GM23338 (cell line): Measurements from ENCODE around the gene TPCN2. TPM values are rescaled to one million over a fixed set of nuclear protein-coding genes. Genes with fewer than 3 reads are reported as not detected.

Experiments
- ATAC-seq: fragments of 200-7000 bp; cut with Tn5 transposase; 3 replicates; pipeline ENCODE4 v1.9.1; 2020
- DNase-seq: peaks from one replicate; pipeline ENCODE4 v3.0.0-alpha.2; 2015; ENCODE audit warnings: low spot score
- H2AFZ ChIP-seq: fragments of 200-600 bp; sonication (generic); 2 replicates; pipeline ENCODE4 v1.8.0; 2016; ENCODE audit warnings: antibody characterized with exemption, mild to moderate bottlenecking, moderate library complexity
- H3F3A ChIP-seq: fragments of 200-600 bp; sonication (generic); replicated peaks from 2 replicates; pipeline ENCODE4 v1.8.0; 2017; ENCODE audit warnings: antibody characterized with exemption, mixed run types, low read depth
- H3K27ac ChIP-seq: fragments of 200-600 bp; sonication (generic); 2 replicates; pipeline ENCODE4 v1.6.1; 2016; ENCODE audit warnings: low read depth
- H3K27me3 ChIP-seq: fragments of 200-600 bp; sonication (generic); 2 replicates; pipeline ENCODE4 v1.8.0; 2016; ENCODE audit warnings: mild to moderate bottlenecking, mixed run types, moderate library complexity; ENCODE audit not compliant: insufficient read depth
- H3K36me3 ChIP-seq: fragments of 200-600 bp; sonication (generic); 2 replicates; pipeline ENCODE4 v1.8.0; 2016; ENCODE audit warnings: mild to moderate bottlenecking; ENCODE audit not compliant: insufficient read depth
- H3K4me1 ChIP-seq: fragments of 200-600 bp; sonication (generic); 2 replicates; pipeline ENCODE4 v1.8.0; 2016; ENCODE audit warnings: mild to moderate bottlenecking, moderate library complexity; ENCODE audit not compliant: insufficient read depth
- H3K4me2 ChIP-seq: fragments of 200-600 bp; sonication (generic); 2 replicates; pipeline ENCODE4 v1.7.1; 2017; ENCODE audit warnings: mixed run types
- H3K4me3 ChIP-seq: fragments of 200-600 bp; sonication (generic); 2 replicates; pipeline ENCODE4 v1.6.1; 2016; ENCODE audit warnings: mixed run types
- H3K79me2 ChIP-seq: fragments of 200-600 bp; sonication (generic); replicated peaks from 2 replicates; pipeline ENCODE4 v1.8.0; 2017; ENCODE audit warnings: mild to moderate bottlenecking; ENCODE audit not compliant: insufficient read depth
- H3K9me2 ChIP-seq: fragments of 200-600 bp; sonication (generic); 2 replicates; pipeline ENCODE4 v1.8.0; 2017; ENCODE audit not compliant: insufficient read depth
- H4K20me1 ChIP-seq: fragments of 200-600 bp; sonication (generic); replicated peaks from 2 replicates; pipeline ENCODE4 v1.8.0; 2017; ENCODE audit warnings: mild to moderate bottlenecking; ENCODE audit not compliant: insufficient read depth
- H3K27ac Mint-ChIP-seq: 2 replicates; pipeline ENCODE4 v1.8.0; 2020; ENCODE audit warnings: inconsistent platforms, mild to moderate bottlenecking, moderate library complexity, mixed read lengths
- H3K27me3 Mint-ChIP-seq: 3 replicates; pipeline ENCODE4 v1.8.0; 2022; ENCODE audit warnings: low read depth, mild to moderate bottlenecking, moderate library complexity, mixed read lengths, inconsistent platforms; ENCODE audit not compliant: insufficient read depth, poor library complexity
- H3K36me3 Mint-ChIP-seq: 3 replicates; pipeline ENCODE4 v1.8.0; 2021; ENCODE audit warnings: low read depth, mild to moderate bottlenecking, inconsistent platforms, moderate library complexity, mixed read lengths
- H3K4me1 Mint-ChIP-seq: 3 replicates; pipeline ENCODE4 v1.8.0; 2020; ENCODE audit warnings: mild to moderate bottlenecking, inconsistent platforms, mixed read lengths
- H3K4me3 Mint-ChIP-seq: 3 replicates; pipeline ENCODE4 v1.8.0; 2021; ENCODE audit warnings: moderate library complexity, mild to moderate bottlenecking, inconsistent platforms, mixed read lengths
- H3K9me3 Mint-ChIP-seq: 3 replicates; pipeline ENCODE4 v1.8.0; 2020; ENCODE audit warnings: moderate library complexity, mild to moderate bottlenecking, inconsistent platforms, mixed read lengths
- CREB1 ChIP-seq: fragments of 250-450 bp; sonication (Bioruptor Pico); IDR thresholded peaks from 2 replicates; pipeline ENCODE4 v1.5.0; 2020; ENCODE audit warnings: low read depth, mild to moderate bottlenecking, moderate library complexity
- EZH2 ChIP-seq: fragments of 200-600 bp; sonication (generic); IDR thresholded peaks from one replicate; pipeline ENCODE4 v1.8.0; 2017; ENCODE audit warnings: antibody characterized with exemption, mild to moderate bottlenecking, low read depth; ENCODE audit not compliant: unreplicated experiment
- EZH2phosphoT487 ChIP-seq: fragments of 200-600 bp; sonication (generic); IDR thresholded peaks from one replicate; pipeline ENCODE4 v1.8.1; 2018; ENCODE audit warnings: antibody characterized with exemption; ENCODE audit not compliant: unreplicated experiment
- JUNB ChIP-seq: IDR thresholded peaks from one replicate; pipeline ENCODE4 v1.6.1; 2016; ENCODE audit warnings: antibody characterized with exemption; ENCODE audit not compliant: unreplicated experiment
- NANOG ChIP-seq: IDR thresholded peaks from 2 replicates; pipeline ENCODE4 v1.6.1; 2016; ENCODE audit warnings: antibody characterized with exemption, borderline replicate concordance
- POLR2AphosphoS5 ChIP-seq: IDR thresholded peaks from 2 replicates; pipeline ENCODE4 v1.6.1; 2016; ENCODE audit warnings: antibody characterized with exemption, low read depth
- STAT1 ChIP-seq: IDR thresholded peaks from one replicate; pipeline ENCODE4 v1.6.1; 2016; ENCODE audit warnings: antibody characterized with exemption; ENCODE audit not compliant: unreplicated experiment
- ZNF114 ChIP-seq: fragments of 250-450 bp; sonication (Bioruptor Pico); IDR thresholded peaks from 2 replicates; pipeline ENCODE4 v1.5.0; 2020; ENCODE audit warnings: mild to moderate bottlenecking, moderate library complexity
- ZNF331 ChIP-seq: fragments of 250-450 bp; sonication (Bioruptor Pico); IDR thresholded peaks from 2 replicates; pipeline ENCODE4 v1.5.0; 2020; ENCODE audit warnings: low read depth, mild to moderate bottlenecking, moderate library complexity
- polyA plus RNA-seq: library from polyadenylated mRNA; unstranded; fragments of >200 nt; fragmentation: Nextera tagmentation; extraction: Ambion mirVana; gene quantifications from 2 replicates; pipeline ENCODE4 v1.2.1, GENCODE V29; 2016
- total RNA-seq: library from RNA; depleted of rRNA; stranded (reverse); fragments of >200 nt; shearing (Covaris generic); gene quantifications from 2 replicates; pipeline ENCODE4 v1.2.3, GENCODE V29; 2014
- TF ChIP-seq, protein P1 (sequence below), 2 experiments: fragments of 200-600 bp in 1 of 2; sonication (generic) in 1 of 2; conservative IDR thresholded peaks; 2 replicates each; pipeline versions ENCODE4 v1.5.1 to v1.6.1; 2016 to 2017; ENCODE audit warnings: antibody characterized with exemption in 2 of 2, low read depth in 2 of 2, mild to moderate bottlenecking in 2 of 2, moderate library complexity in 1 of 2
- TF ChIP-seq, protein P2 (sequence below): fragments of 250-450 bp; sonication (Bioruptor Pico); IDR thresholded peaks from 2 replicates; pipeline ENCODE4 v1.5.0; 2020; ENCODE audit warnings: mild to moderate bottlenecking, moderate library complexity
- TF ChIP-seq, protein P3 (sequence below): IDR thresholded peaks from one replicate; pipeline ENCODE4 v1.6.1; 2018; ENCODE audit warnings: antibody characterized with exemption; ENCODE audit not compliant: unreplicated experiment
- TF ChIP-seq, protein P4 (sequence below): IDR thresholded peaks from 2 replicates; pipeline ENCODE4 v1.6.1; 2016; ENCODE audit warnings: antibody characterized with exemption

TPCN2 gene
- total and polyA plus RNA-seq, 2 experiments from 2014 or later: 5.8 to 14.7 TPM

DNA sequence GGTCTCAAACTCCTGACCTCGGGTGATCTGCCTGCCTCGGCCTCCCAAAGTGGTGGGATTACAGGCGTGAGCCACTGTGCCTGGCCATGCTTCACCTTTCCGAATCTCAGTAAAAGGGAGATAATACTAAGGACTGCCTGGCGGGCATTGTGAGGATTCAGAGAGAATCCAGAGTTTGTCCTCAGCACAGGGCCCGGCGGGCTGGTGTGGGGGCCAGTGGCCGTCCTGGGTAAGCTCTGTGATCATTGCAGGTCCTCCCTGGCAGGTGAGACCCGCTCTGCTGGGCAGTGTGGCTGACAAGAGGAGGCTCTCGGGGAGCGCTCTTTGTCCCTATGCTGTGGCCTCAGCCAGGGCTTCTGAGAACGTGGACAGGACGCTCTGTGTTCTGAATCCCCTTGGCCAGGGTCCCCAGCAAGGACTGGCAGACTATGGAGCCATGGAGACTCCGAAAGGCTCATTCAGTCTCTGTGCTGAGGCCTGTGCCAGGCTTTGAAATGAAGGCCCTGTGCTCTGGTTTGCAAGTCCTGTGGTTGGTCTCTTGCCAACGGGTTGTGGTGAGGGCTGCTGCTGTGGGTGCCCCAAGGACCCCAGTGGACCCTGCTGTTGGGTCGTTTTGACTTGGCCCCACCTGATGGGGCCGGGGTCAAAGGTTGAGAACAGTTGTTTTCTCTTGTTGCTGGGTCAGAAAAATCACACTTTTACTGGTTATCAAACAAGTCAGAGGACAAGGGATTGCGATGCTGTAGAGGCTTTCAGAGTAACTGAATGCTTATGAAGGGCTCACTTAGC, 2.1 kb downstream of the TPCN2 start:
- Histone ChIP-seq H3K4me2 (no peak overlapping the region), H2AFZ (no peak overlapping the region), H3K79me2 (peaks cover 48% of the 10 kb centered on the region), H3K9me2 (no peaks in the 10 kb centered on the region), H3K27ac (no peak overlapping the region), H3K36me3 (no peaks in the 10 kb centered on the region), H4K20me1 (no peaks in the 10 kb centered on the region; the same call in 1 of the 2 replicates), H3K4me1 (peaks cover 13% of the 10 kb centered on the region; the same call in 1 of the 2 replicates), H3K4me3 (no peak overlapping the region), H3F3A (0 out of 2 replicates have a peak, but pooled peaks cover 2% of the 10 kb centered on the region), H3K27me3 (no peaks in the 10 kb centered on the region)
- Mint-ChIP-seq H3K27me3 (peaks cover 3% of the 10 kb centered on the region), H3K9me3 (no peaks in the 10 kb centered on the region), H3K36me3 (no peaks in the 10 kb centered on the region; the same call in 2 of the 3 replicates), H3K27ac (no peak overlapping the region), H3K4me3 (no peak overlapping the region), H3K4me1 (peaks cover 22% of the 10 kb centered on the region)
- TF ChIP-seq CREB1 (CRISPR knock-in tag) (no peak), STAT1 (no peak), EZH2phosphoT487 (no peak), JUNB (no peak), POLR2AphosphoS5 (no peak), ZNF331 (no peak), ZNF114 (CRISPR knock-in tag) (no peak), EZH2 (no peak), NANOG (no peak)
- TF ChIP-seq, protein P1, sequence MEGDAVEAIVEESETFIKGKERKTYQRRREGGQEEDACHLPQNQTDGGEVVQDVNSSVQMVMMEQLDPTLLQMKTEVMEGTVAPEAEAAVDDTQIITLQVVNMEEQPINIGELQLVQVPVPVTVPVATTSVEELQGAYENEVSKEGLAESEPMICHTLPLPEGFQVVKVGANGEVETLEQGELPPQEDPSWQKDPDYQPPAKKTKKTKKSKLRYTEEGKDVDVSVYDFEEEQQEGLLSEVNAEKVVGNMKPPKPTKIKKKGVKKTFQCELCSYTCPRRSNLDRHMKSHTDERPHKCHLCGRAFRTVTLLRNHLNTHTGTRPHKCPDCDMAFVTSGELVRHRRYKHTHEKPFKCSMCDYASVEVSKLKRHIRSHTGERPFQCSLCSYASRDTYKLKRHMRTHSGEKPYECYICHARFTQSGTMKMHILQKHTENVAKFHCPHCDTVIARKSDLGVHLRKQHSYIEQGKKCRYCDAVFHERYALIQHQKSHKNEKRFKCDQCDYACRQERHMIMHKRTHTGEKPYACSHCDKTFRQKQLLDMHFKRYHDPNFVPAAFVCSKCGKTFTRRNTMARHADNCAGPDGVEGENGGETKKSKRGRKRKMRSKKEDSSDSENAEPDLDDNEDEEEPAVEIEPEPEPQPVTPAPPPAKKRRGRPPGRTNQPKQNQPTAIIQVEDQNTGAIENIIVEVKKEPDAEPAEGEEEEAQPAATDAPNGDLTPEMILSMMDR (conservative IDR thresholded peaks at IDR 0.05; ENCODE audit: low read depth in 2 of 2): no peak
- TF ChIP-seq, protein P2, sequence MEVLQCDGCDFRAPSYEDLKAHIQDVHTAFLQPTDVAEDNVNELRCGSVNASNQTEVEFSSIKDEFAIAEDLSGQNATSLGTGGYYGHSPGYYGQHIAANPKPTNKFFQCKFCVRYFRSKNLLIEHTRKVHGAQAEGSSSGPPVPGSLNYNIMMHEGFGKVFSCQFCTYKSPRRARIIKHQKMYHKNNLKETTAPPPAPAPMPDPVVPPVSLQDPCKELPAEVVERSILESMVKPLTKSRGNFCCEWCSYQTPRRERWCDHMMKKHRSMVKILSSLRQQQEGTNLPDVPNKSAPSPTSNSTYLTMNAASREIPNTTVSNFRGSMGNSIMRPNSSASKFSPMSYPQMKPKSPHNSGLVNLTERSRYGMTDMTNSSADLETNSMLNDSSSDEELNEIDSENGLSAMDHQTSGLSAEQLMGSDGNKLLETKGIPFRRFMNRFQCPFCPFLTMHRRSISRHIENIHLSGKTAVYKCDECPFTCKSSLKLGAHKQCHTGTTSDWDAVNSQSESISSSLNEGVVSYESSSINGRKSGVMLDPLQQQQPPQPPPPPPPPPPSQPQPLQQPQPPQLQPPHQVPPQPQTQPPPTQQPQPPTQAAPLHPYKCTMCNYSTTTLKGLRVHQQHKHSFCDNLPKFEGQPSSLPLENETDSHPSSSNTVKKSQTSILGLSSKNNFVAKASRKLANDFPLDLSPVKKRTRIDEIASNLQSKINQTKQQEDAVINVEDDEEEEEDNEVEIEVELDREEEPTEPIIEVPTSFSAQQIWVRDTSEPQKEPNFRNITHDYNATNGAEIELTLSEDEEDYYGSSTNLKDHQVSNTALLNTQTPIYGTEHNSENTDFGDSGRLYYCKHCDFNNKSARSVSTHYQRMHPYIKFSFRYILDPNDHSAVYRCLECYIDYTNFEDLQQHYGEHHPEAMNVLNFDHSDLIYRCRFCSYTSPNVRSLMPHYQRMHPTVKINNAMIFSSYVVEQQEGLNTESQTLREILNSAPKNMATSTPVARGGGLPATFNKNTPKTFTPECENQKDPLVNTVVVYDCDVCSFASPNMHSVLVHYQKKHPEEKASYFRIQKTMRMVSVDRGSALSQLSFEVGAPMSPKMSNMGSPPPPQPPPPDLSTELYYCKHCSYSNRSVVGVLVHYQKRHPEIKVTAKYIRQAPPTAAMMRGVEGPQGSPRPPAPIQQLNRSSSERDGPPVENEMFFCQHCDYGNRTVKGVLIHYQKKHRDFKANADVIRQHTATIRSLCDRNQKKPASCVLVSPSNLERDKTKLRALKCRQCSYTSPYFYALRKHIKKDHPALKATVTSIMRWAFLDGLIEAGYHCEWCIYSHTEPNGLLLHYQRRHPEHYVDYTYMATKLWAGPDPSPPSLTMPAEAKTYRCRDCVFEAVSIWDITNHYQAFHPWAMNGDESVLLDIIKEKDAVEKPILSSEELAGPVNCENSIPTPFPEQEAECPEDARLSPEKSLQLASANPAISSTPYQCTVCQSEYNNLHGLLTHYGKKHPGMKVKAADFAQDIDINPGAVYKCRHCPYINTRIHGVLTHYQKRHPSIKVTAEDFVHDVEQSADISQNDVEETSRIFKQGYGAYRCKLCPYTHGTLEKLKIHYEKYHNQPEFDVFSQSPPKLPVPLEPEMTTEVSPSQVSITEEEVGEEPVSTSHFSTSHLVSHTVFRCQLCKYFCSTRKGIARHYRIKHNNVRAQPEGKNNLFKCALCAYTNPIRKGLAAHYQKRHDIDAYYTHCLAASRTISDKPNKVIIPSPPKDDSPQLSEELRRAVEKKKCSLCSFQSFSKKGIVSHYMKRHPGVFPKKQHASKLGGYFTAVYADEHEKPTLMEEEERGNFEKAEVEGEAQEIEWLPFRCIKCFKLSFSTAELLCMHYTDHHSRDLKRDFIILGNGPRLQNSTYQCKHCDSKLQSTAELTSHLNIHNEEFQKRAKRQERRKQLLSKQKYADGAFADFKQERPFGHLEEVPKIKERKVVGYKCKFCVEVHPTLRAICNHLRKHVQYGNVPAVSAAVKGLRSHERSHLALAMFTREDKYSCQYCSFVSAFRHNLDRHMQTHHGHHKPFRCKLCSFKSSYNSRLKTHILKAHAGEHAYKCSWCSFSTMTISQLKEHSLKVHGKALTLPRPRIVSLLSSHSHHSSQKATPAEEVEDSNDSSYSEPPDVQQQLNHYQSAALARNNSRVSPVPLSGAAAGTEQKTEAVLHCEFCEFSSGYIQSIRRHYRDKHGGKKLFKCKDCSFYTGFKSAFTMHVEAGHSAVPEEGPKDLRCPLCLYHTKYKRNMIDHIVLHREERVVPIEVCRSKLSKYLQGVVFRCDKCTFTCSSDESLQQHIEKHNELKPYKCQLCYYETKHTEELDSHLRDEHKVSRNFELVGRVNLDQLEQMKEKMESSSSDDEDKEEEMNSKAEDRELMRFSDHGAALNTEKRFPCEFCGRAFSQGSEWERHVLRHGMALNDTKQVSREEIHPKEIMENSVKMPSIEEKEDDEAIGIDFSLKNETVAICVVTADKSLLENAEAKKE (CRISPR knock-in tag): no peak
- TF ChIP-seq, protein P3, sequence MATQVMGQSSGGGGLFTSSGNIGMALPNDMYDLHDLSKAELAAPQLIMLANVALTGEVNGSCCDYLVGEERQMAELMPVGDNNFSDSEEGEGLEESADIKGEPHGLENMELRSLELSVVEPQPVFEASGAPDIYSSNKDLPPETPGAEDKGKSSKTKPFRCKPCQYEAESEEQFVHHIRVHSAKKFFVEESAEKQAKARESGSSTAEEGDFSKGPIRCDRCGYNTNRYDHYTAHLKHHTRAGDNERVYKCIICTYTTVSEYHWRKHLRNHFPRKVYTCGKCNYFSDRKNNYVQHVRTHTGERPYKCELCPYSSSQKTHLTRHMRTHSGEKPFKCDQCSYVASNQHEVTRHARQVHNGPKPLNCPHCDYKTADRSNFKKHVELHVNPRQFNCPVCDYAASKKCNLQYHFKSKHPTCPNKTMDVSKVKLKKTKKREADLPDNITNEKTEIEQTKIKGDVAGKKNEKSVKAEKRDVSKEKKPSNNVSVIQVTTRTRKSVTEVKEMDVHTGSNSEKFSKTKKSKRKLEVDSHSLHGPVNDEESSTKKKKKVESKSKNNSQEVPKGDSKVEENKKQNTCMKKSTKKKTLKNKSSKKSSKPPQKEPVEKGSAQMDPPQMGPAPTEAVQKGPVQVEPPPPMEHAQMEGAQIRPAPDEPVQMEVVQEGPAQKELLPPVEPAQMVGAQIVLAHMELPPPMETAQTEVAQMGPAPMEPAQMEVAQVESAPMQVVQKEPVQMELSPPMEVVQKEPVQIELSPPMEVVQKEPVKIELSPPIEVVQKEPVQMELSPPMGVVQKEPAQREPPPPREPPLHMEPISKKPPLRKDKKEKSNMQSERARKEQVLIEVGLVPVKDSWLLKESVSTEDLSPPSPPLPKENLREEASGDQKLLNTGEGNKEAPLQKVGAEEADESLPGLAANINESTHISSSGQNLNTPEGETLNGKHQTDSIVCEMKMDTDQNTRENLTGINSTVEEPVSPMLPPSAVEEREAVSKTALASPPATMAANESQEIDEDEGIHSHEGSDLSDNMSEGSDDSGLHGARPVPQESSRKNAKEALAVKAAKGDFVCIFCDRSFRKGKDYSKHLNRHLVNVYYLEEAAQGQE: no peak
- TF ChIP-seq, protein P4, sequence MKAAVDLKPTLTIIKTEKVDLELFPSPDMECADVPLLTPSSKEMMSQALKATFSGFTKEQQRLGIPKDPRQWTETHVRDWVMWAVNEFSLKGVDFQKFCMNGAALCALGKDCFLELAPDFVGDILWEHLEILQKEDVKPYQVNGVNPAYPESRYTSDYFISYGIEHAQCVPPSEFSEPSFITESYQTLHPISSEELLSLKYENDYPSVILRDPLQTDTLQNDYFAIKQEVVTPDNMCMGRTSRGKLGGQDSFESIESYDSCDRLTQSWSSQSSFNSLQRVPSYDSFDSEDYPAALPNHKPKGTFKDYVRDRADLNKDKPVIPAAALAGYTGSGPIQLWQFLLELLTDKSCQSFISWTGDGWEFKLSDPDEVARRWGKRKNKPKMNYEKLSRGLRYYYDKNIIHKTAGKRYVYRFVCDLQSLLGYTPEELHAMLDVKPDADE: no peak
- no peak for ATAC-seq
- DNase-seq: no peak
